B cell (primary cell): ENCODE results near the gene CIDEC. TPM values are rescaled to one million over a fixed set of nuclear protein-coding genes. Genes with fewer than 3 reads are reported as not detected.

Experiments
- ATAC-seq: fragments of 200-7000 bp; cut with Tn5 transposase; one replicate; pipeline ENCODE4 v1.10.0; 2021; ENCODE audit warnings: low read depth, mild to moderate bottlenecking, moderate number of reproducible peaks, moderate library complexity
- CTCF ChIA-PET: fragments of 350-600 bp; sonication (Branson Sonifier 250); formaldehyde crosslinking; loops from one replicate; lab custom pipeline; 2021; ENCODE audit warnings: antibody characterized with exemption, inconsistent platforms; lab: Charles Lee
- POLR2A ChIA-PET: fragments of 350-600 bp; sonication (Branson Sonifier 250); formaldehyde crosslinking; loops from one replicate; lab custom pipeline; 2021; ENCODE audit warnings: antibody characterized with exemption; lab: Charles Lee
- DNase-seq: peaks from one replicate; pipeline ENCODE4 v3.0.0; 2013
- H2AFZ ChIP-seq: 2 replicates; pipeline ENCODE4 v1.6.1; 2012; ENCODE audit warnings: mild to moderate bottlenecking, low read depth, low read length; ENCODE audit not compliant: insufficient read depth, poor library complexity, severe bottlenecking
- H3K27ac ChIP-seq, 2 donors: 1 replicate in 1 of 2; 2 replicates in 1 of 2; pipeline ENCODE4 v1.5.1; 2012 to 2013; ENCODE audit warnings: low read length in 2 of 2, mild to moderate bottlenecking in 2 of 2, moderate library complexity in 1 of 2
- H3K27me3 ChIP-seq, 4 experiments: fragments of 200-600 bp in 1 of 4; sonication (generic) in 1 of 4; replicated peaks in 1 of 4; 1 replicate in 2 of 4; 2 replicates in 2 of 4; pipeline versions ENCODE4 v1.6.1 to v1.7.0; 2013 to 2016; ENCODE audit warnings: low read length in 3 of 4, mild to moderate bottlenecking in 2 of 4, mixed read lengths in 1 of 4, moderate library complexity in 1 of 4; ENCODE audit not compliant: insufficient read depth in 4 of 4, control insufficient read depth in 3 of 4; ENCODE audit errors: control extremely low read depth in 1 of 4
- H3K36me3 ChIP-seq, 2 experiments: replicated peaks in 1 of 2; 1 replicate in 1 of 2; 2 replicates in 1 of 2; pipeline versions ENCODE4 v1.6.1 to v1.7.1; 2013; ENCODE audit warnings: low read length in 1 of 2; ENCODE audit not compliant: insufficient read depth in 2 of 2, control insufficient read depth in 1 of 2; ENCODE audit errors: control extremely low read depth in 1 of 2, extremely low read depth in 1 of 2
- H3K4me1 ChIP-seq, 2 donors: fragments of 200-600 bp in 1 of 2; sonication (generic) in 1 of 2; 1 replicate in 1 of 2; 2 replicates in 1 of 2; pipeline versions ENCODE4 v1.5.1 to v1.6.1; 2013 to 2017; ENCODE audit warnings: low read length in 2 of 2; ENCODE audit not compliant: control insufficient read depth in 2 of 2, insufficient read depth in 2 of 2
- H3K4me2 ChIP-seq: replicated peaks from 2 replicates; pipeline ENCODE3; 2012; ENCODE audit warnings: mild to moderate bottlenecking, low read depth, low read length; ENCODE audit not compliant: poor library complexity, severe bottlenecking
- H3K4me3 ChIP-seq, 5 experiments: fragments of 200-600 bp in 1 of 5; sonication (generic) in 1 of 5; 1 replicate in 3 of 5; 2 replicates in 2 of 5; pipeline versions ENCODE4 v1.5.1 to v1.7.0; 2011 to 2016; ENCODE audit warnings: low read length in 4 of 5, mild to moderate bottlenecking in 4 of 5, low read depth in 2 of 5, control low read depth in 1 of 5, moderate library complexity in 1 of 5; ENCODE audit not compliant: insufficient read depth in 1 of 5; ENCODE audit errors: control extremely low read depth in 1 of 5, extremely low read depth in 1 of 5
- H3K79me2 ChIP-seq: fragments of 200-600 bp; sonication (generic); one replicate; pipeline ENCODE4 v1.6.0; 2016; ENCODE audit warnings: low read length; ENCODE audit not compliant: control insufficient read depth, insufficient read depth
- H3K9ac ChIP-seq: fragments of 200-600 bp; sonication (generic); 2 replicates; pipeline ENCODE4 v1.6.1; 2017; ENCODE audit warnings: mild to moderate bottlenecking, low read length, moderate library complexity
- H3K9me3 ChIP-seq, 3 donors: one replicate each; pipeline versions ENCODE4 v1.6.1 to v1.7.1; 2013; ENCODE audit warnings: low read length in 2 of 3; ENCODE audit not compliant: control insufficient read depth in 2 of 3, insufficient read depth in 1 of 3; ENCODE audit errors: control extremely low read depth in 1 of 3
- H4K20me1 ChIP-seq: 2 replicates; pipeline ENCODE4 v1.6.0; 2012; ENCODE audit warnings: mild to moderate bottlenecking, low read length; ENCODE audit not compliant: insufficient read depth, control insufficient read depth, poor library complexity, severe bottlenecking
- H3K27ac Mint-ChIP-seq: one replicate; pipeline ENCODE4 v1.8.0; 2021; ENCODE audit warnings: mixed read lengths
- H3K27me3 Mint-ChIP-seq: one replicate; pipeline ENCODE4 v1.8.0; 2021; ENCODE audit warnings: mixed read lengths
- H3K4me1 Mint-ChIP-seq: one replicate; pipeline ENCODE4 v1.8.0; 2021; ENCODE audit warnings: mixed read lengths
- H3K4me3 Mint-ChIP-seq: one replicate; pipeline ENCODE4 v1.8.0; 2021; ENCODE audit warnings: mixed read lengths
- H3K9me3 Mint-ChIP-seq: one replicate; pipeline ENCODE4 v1.8.0; 2022; ENCODE audit warnings: mixed read lengths; ENCODE audit not compliant: insufficient read depth
- CTCF ChIP-seq: fragments of 200-600 bp; IDR thresholded peaks from one replicate; pipeline ENCODE4 v1.8.0; 2022; ENCODE audit warnings: antibody characterized with exemption, mild to moderate bottlenecking
- EZH2 ChIP-seq: IDR thresholded peaks from 2 replicates; pipeline ENCODE4 v1.6.1; 2012; ENCODE audit warnings: borderline replicate concordance, low read depth, mild to moderate bottlenecking, moderate library complexity, low read length; ENCODE audit not compliant: insufficient read depth, poor library complexity, severe bottlenecking
- WGBS: methylation state at CpG from one replicate; pipeline ENCODE4 v1.1.5; 2013; ENCODE audit warnings: missing lambda C conversion rate; ENCODE audit not compliant: insufficient coverage; 5-methylcytosine and 5-hydroxymethylcytosine counted together
- intact Hi-C: fragments of 100-400 bp; cut with micrococcal nuclease; formaldehyde crosslinking; loops from one replicate; pipeline ENCODE4 v1.10.0; 2022
- polyA plus RNA-seq: library from polyadenylated mRNA; depleted of rRNA; stranded (reverse); fragments of >200 nt; gene quantifications from 2 replicates; pipeline ENCODE4 v1.2.3, GENCODE V29; 2012
- total RNA-seq, 2 donors: library from RNA; stranded (reverse); fragments of 120-200 nt in 1 of 2; gene quantifications; 1 replicate in 1 of 2; 2 replicates in 1 of 2; pipeline versions ENCODE4 v1.2.3 to v1.2.4, GENCODE V29; 2013 to 2022

Gene CIDEC
- total and polyA plus RNA-seq, 2 donors (not counting 1 experiment from before 2014, with no cell fraction given) = not detected

DNA sequence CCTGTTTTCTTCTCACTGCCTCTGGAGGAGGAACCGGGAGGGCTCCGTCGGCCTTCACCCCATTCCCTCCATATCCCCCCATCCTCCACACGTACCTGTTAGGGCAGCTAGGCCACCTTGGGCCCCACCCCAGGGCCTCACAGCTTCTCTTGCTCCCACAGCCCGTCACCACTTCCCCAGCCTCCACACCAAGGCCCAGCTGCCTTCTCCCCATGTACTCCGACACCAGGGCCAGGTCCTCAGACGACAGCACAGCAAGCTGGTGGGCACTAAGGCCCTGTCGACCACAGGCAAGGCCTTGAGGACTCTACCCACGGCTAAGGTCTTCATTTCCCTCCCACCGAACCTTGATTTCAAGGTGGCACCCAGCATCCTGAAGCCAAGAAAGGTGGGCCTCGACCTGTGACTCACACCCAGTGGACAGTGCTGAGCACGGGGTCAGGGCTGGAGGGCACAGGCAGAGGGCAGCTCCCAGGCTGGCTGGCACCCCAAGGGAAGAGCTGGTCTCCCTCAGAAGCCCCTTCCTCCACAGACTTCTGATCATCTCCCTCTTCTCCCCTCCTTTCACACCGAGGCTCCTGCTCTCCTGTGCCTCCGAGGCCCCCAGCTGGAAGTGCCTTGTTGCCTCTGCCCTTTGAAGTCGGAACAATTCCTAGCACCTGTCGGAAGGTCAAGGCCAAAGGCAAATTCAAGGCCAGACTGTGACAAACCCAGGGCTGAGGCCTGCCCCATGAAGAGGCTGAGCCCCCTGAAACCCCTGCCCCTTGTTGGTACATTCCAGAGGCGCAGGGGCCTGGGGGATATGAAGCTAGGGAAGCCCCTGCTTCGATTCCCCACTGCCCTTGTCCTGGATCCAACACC, 45.3 kb downstream of the CIDEC start:
- no peak for ATAC-seq
- no peak overlapping the region for H3K27ac ChIP-seq
- intact Hi-C loops = no loop called here
- no peaks in the 10 kb centered on the region for H3K27me3 ChIP-seq
- Mint-ChIP-seq H3K4me1 (no peaks in the 10 kb centered on the region), H3K27me3 (no peaks in the 10 kb centered on the region), H3K27ac (no peak overlapping the region), H3K9me3 (no peaks in the 10 kb centered on the region), H3K4me3 (no peak overlapping the region)
- H2AFZ ChIP-seq = no peak overlapping the region
- ChIA-PET CTCF (no interaction called here), POLR2A (no interaction called here)
- H3K9me3 ChIP-seq = no peaks in the 10 kb centered on the region
- H3K9ac ChIP-seq = no peak overlapping the region
- H3K4me2 ChIP-seq = no peak overlapping the region
- H3K79me2 ChIP-seq = no peaks in the 10 kb centered on the region
- WGBS = 94% methylated on average over 16 of the region's 18 CpGs
- peaks cover 4 to 26% of the 10 kb centered on the region in 2 experiments for H3K36me3 ChIP-seq
- DNase-seq = no peak
- no peaks in the 10 kb centered on the region for H4K20me1 ChIP-seq
- no peak for TF ChIP-seq CTCF
- no peak for TF ChIP-seq EZH2
- no peak overlapping the region for H3K4me3 ChIP-seq
- no peaks in the 10 kb centered on the region for H3K4me1 ChIP-seq

DNA sequence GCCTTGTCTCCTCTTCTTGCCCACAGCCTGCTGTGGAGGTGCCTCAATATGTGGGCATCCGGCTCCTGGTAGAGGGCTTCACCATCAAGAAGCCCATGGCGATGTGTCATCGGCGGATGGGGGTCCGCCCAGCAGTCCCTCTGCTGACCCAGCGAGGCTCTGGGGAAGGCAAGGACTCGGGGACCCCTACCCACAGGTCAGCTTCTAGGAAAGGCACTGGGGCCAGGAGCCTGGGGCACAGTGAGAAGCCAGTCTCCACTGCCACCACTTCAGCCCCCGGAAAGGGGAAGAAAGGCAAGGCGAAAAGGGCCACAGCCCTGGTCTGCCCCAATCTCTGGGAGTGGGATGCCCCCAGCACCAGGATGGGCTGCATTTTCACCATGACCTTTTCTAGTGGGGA, 47.0 kb downstream of the CIDEC start:
- H3K79me2 ChIP-seq = no peaks in the 10 kb centered on the region
- Mint-ChIP-seq H3K4me1 (no peaks in the 10 kb centered on the region), H3K27me3 (no peaks in the 10 kb centered on the region), H3K9me3 (no peaks in the 10 kb centered on the region), H3K27ac (no peak overlapping the region), H3K4me3 (no peak overlapping the region)
- ChIA-PET CTCF (no interaction called here), POLR2A (no interaction called here)
- no peaks in the 10 kb centered on the region for H4K20me1 ChIP-seq
- peaks cover 2 to 25% of the 10 kb centered on the region in 2 experiments for H3K36me3 ChIP-seq
- 95% methylated on average over 7 of the region's 9 CpGs for WGBS
- H3K4me3 ChIP-seq = no peak overlapping the region
- no peak for DNase-seq
- TF ChIP-seq EZH2 (no peak), CTCF (no peak)
- H3K9me3 ChIP-seq = no peaks in the 10 kb centered on the region
- H3K4me2 ChIP-seq = no peak overlapping the region
- intact Hi-C loops = no loop called here
- H3K9ac ChIP-seq = no peak overlapping the region
- ATAC-seq = no peak
- H3K27ac ChIP-seq = no peak overlapping the region
- no peaks in the 10 kb centered on the region for H3K27me3 ChIP-seq
- H3K4me1 ChIP-seq = no peaks in the 10 kb centered on the region
- no peak overlapping the region for H2AFZ ChIP-seq
